H9 (cell line): Measurements from ENCODE around the gene CLC. TPM values are rescaled to one million over a fixed set of nuclear protein-coding genes. Genes with fewer than 3 reads are reported as not detected.

Experiments
- DNase-seq: peaks from one replicate; pipeline ENCODE4 v3.0.0-alpha.2; 2017
- H2AFZ ChIP-seq: one replicate; pipeline ENCODE4 v1.6.1; 2013; ENCODE audit warnings: mild to moderate bottlenecking, low read length, control low read depth, moderate library complexity
- H2AK5ac ChIP-seq: 2 replicates; pipeline ENCODE4 v1.6.1; 2013; ENCODE audit warnings: low read length, control low read depth, mixed read lengths; ENCODE audit not compliant: insufficient read length
- H2BK120ac ChIP-seq: one replicate; pipeline ENCODE4 v1.6.1; 2013; ENCODE audit warnings: low read depth, mild to moderate bottlenecking, low read length, control low read depth, inconsistent platforms; ENCODE audit not compliant: poor library complexity, severe bottlenecking
- H2BK12ac ChIP-seq: 2 replicates; pipeline ENCODE4 v1.6.1; 2013; ENCODE audit warnings: low read length, control low read depth, mixed read lengths, low read depth; ENCODE audit not compliant: insufficient read length
- H2BK15ac ChIP-seq: 2 replicates; pipeline ENCODE4 v1.6.1; 2013; ENCODE audit warnings: low read depth, low read length, control low read depth
- H2BK20ac ChIP-seq: one replicate; pipeline ENCODE4 v1.6.1; 2013; ENCODE audit warnings: low read depth, mild to moderate bottlenecking, low read length, control low read depth, inconsistent platforms; ENCODE audit not compliant: poor library complexity, severe bottlenecking
- H2BK5ac ChIP-seq: 2 replicates; pipeline ENCODE4 v1.6.1; 2013; ENCODE audit warnings: low read length, control low read depth, mixed read lengths; ENCODE audit not compliant: insufficient read length
- H3K14ac ChIP-seq: 2 replicates; pipeline ENCODE4 v1.6.1; 2013; ENCODE audit warnings: low read length, control low read depth; ENCODE audit not compliant: insufficient read depth
- H3K18ac ChIP-seq: 2 replicates; pipeline ENCODE4 v1.6.1; 2013; ENCODE audit warnings: low read depth, mild to moderate bottlenecking, mixed read lengths, low read length, control low read depth; ENCODE audit not compliant: insufficient read length
- H3K23ac ChIP-seq: 2 replicates; pipeline ENCODE4 v1.6.1; 2013; ENCODE audit warnings: low read length, control low read depth, mixed read lengths, low read depth; ENCODE audit not compliant: insufficient read length
- H3K23me2 ChIP-seq: 2 replicates; pipeline ENCODE4 v1.6.1; 2013; ENCODE audit warnings: low read depth, mild to moderate bottlenecking, mixed read lengths, low read length, control low read depth; ENCODE audit not compliant: insufficient read length, poor library complexity, severe bottlenecking
- H3K27ac ChIP-seq: 2 replicates; pipeline ENCODE4 v1.5.1; 2013; ENCODE audit warnings: low read length, control low read depth, mixed read lengths, low read depth; ENCODE audit not compliant: insufficient read length
- H3K27me3 ChIP-seq: 2 replicates; pipeline ENCODE4 v1.6.1; 2013; ENCODE audit warnings: low read length, control low read depth, inconsistent platforms; ENCODE audit not compliant: insufficient read depth
- H3K4ac ChIP-seq: 2 replicates; pipeline ENCODE4 v1.6.1; 2013; ENCODE audit warnings: low read depth, mild to moderate bottlenecking, control low read depth, inconsistent platforms, low read length, moderate library complexity
- H3K4me1 ChIP-seq: 2 replicates; pipeline ENCODE4 v1.6.1; 2013; ENCODE audit warnings: low read length, control low read depth, inconsistent platforms; ENCODE audit not compliant: insufficient read depth
- H3K4me2 ChIP-seq: 2 replicates; pipeline ENCODE4 v1.6.1; 2013; ENCODE audit warnings: low read length, control low read depth, mixed read lengths; ENCODE audit not compliant: insufficient read length, insufficient read depth
- H3K56ac ChIP-seq: 2 replicates; pipeline ENCODE4 v1.6.1; 2013; ENCODE audit warnings: low read depth, mild to moderate bottlenecking, mixed read lengths, low read length, control low read depth; ENCODE audit not compliant: insufficient read length
- H3K79me1 ChIP-seq: 2 replicates; pipeline ENCODE4 v1.6.1; 2013; ENCODE audit warnings: low read depth, mild to moderate bottlenecking, moderate library complexity, low read length, control low read depth, inconsistent platforms; ENCODE audit not compliant: insufficient read depth, poor library complexity, severe bottlenecking
- H3K79me2 ChIP-seq: 2 replicates; pipeline ENCODE4 v1.6.1; 2013; ENCODE audit warnings: low read length, control low read depth, inconsistent platforms; ENCODE audit not compliant: insufficient read depth
- H3K9ac ChIP-seq: 2 replicates; pipeline ENCODE4 v1.6.1; 2013; ENCODE audit warnings: low read length, control low read depth, mixed read lengths; ENCODE audit not compliant: insufficient read length; ENCODE audit errors: extremely low read depth
- H3K9me3 ChIP-seq: one replicate; pipeline ENCODE4 v1.6.1; 2013; ENCODE audit warnings: low read depth, low read length, inconsistent platforms; ENCODE audit not compliant: control insufficient read depth
- H3T11ph ChIP-seq: one replicate; pipeline ENCODE4 v1.6.1; 2013; ENCODE audit warnings: mild to moderate bottlenecking, low read length, control low read depth, inconsistent platforms
- H4K20me1 ChIP-seq: one replicate; pipeline ENCODE4 v1.6.1; 2013; ENCODE audit not compliant: control insufficient read depth, insufficient read length, insufficient read depth
- H4K5ac ChIP-seq: 2 replicates; pipeline ENCODE4 v1.6.1; 2013; ENCODE audit warnings: low read depth, mild to moderate bottlenecking, mixed read lengths, low read length, control low read depth; ENCODE audit not compliant: insufficient read length
- H4K8ac ChIP-seq: replicated peaks from 2 replicates; pipeline ENCODE4 v1.6.1; 2013; ENCODE audit warnings: low read length, control low read depth, mixed read lengths, low read depth; ENCODE audit not compliant: insufficient read length
- H4K91ac ChIP-seq: 2 replicates; pipeline ENCODE4 v1.6.1; 2013; ENCODE audit warnings: low read depth, mild to moderate bottlenecking, moderate library complexity, mixed read lengths, low read length, control low read depth; ENCODE audit not compliant: insufficient read length
- H3K27ac Mint-ChIP-seq, 3 experiments: 2 replicates in 2 of 3; 3 replicates in 1 of 3; pipeline ENCODE4 v1.8.0; 2020 to 2021; ENCODE audit warnings: mixed read lengths in 3 of 3, mild to moderate bottlenecking in 1 of 3, moderate library complexity in 1 of 3
- H3K27me3 Mint-ChIP-seq: 2 replicates; pipeline ENCODE4 v1.8.0; 2021; ENCODE audit warnings: low read depth, mild to moderate bottlenecking, moderate library complexity, mixed read lengths
- H3K36me3 Mint-ChIP-seq, 3 experiments: 2 replicates in 2 of 3; 3 replicates in 1 of 3; pipeline ENCODE4 v1.8.0; 2020 to 2021; ENCODE audit warnings: low read depth in 3 of 3, mixed read lengths in 3 of 3; ENCODE audit not compliant: insufficient read depth in 1 of 3
- H3K4me1 Mint-ChIP-seq, 2 experiments: 2 replicates each; pipeline ENCODE4 v1.8.0; 2020; ENCODE audit warnings: mixed read lengths in 2 of 2
- H3K4me3 Mint-ChIP-seq, 2 experiments: 2 replicates in 1 of 2; 3 replicates in 1 of 2; pipeline ENCODE4 v1.8.0; 2020 to 2021; ENCODE audit warnings: mild to moderate bottlenecking in 2 of 2, mixed read lengths in 2 of 2, moderate library complexity in 1 of 2
- H3K9me3 Mint-ChIP-seq, 2 experiments: 2 replicates in 1 of 2; 3 replicates in 1 of 2; pipeline ENCODE4 v1.8.0; 2020; ENCODE audit warnings: mild to moderate bottlenecking in 2 of 2, mixed read lengths in 2 of 2, moderate library complexity in 1 of 2
- CTCF ChIP-seq: fragments of 200-600 bp; sonication (generic); conservative IDR thresholded peaks from 3 replicates; pipeline ENCODE4 v1.8.0; 2021; ENCODE audit warnings: antibody characterized with exemption, mild to moderate bottlenecking
- WGBS: extraction: QIAGEN DNeasy Blood & Tissue Kit; methylation state at CpG from one replicate; pipeline ENCODE4 v1.1.7; 2013; ENCODE audit warnings: missing lambda C conversion rate, low lambda C conversion rate, mixed read lengths; ENCODE audit not compliant: insufficient read length; ENCODE audit errors: extremely low coverage; 5-methylcytosine and 5-hydroxymethylcytosine counted together
- total RNA-seq: library from RNA; stranded (reverse); gene quantifications from 2 replicates; pipeline ENCODE4 v1.2.1, GENCODE V29; 2021

Gene CLC
- total RNA-seq, 1 experiment from 2014 or later, result 0.39 TPM

GRCh38 chr19:39701291-39701690 is 36.5 kb downstream of the CLC start:
- H4K5ac ChIP-seq, result no peak overlapping the region
- no peaks in the 10 kb centered on the region for H3K27me3 ChIP-seq
- WGBS, result no CpG with 5 or more reads among the region's 5 CpGs
- H3K9me3 ChIP-seq, result no peaks in the 10 kb centered on the region
- H4K20me1 ChIP-seq, result no peaks in the 10 kb centered on the region
- H3K56ac ChIP-seq, result no peak overlapping the region
- H3K23me2 ChIP-seq, result no peaks in the 10 kb centered on the region
- H3K18ac ChIP-seq, result no peak overlapping the region
- H3K36me3 Mint-ChIP-seq, result no peaks in the 10 kb centered on the region
- H2BK120ac ChIP-seq, result no peak overlapping the region
- no peaks in the 10 kb centered on the region for H3K9me3 Mint-ChIP-seq
- no peak overlapping the region for H3K27ac ChIP-seq
- H3K14ac ChIP-seq, result no peak overlapping the region
- H3K27ac Mint-ChIP-seq, result no peak overlapping the region
- H2BK12ac ChIP-seq, result no peak overlapping the region
- no peak overlapping the region for H4K8ac ChIP-seq
- H4K91ac ChIP-seq, result no peak overlapping the region
- no peak for TF ChIP-seq CTCF
- no peak overlapping the region for H3K23ac ChIP-seq
- no peak for DNase-seq
- H2AK5ac ChIP-seq, result no peak overlapping the region
- no peak overlapping the region for H3K4me3 Mint-ChIP-seq
- H2BK15ac ChIP-seq, result no peak overlapping the region
- no peak overlapping the region for H2AFZ ChIP-seq
- no peak overlapping the region for H3K9ac ChIP-seq
- H2BK20ac ChIP-seq, result no peak overlapping the region
- H3K4ac ChIP-seq, result no peak overlapping the region
- H3K4me2 ChIP-seq, result no peak overlapping the region
- no peaks in the 10 kb centered on the region for H3K79me1 ChIP-seq
- no peak overlapping the region for H2BK5ac ChIP-seq
- no peaks in the 10 kb centered on the region for H3K4me1 Mint-ChIP-seq
- H3T11ph ChIP-seq, result no peak overlapping the region
- H3K27me3 Mint-ChIP-seq, result peaks cover 2% of the 10 kb centered on the region; the same call in 1 of the 2 replicates
- H3K79me2 ChIP-seq, result no peaks in the 10 kb centered on the region
- H3K4me1 ChIP-seq, result no peaks in the 10 kb centered on the region
